ENCODE results near the gene PRDM16.

The PRDM16 gene

DNA sequence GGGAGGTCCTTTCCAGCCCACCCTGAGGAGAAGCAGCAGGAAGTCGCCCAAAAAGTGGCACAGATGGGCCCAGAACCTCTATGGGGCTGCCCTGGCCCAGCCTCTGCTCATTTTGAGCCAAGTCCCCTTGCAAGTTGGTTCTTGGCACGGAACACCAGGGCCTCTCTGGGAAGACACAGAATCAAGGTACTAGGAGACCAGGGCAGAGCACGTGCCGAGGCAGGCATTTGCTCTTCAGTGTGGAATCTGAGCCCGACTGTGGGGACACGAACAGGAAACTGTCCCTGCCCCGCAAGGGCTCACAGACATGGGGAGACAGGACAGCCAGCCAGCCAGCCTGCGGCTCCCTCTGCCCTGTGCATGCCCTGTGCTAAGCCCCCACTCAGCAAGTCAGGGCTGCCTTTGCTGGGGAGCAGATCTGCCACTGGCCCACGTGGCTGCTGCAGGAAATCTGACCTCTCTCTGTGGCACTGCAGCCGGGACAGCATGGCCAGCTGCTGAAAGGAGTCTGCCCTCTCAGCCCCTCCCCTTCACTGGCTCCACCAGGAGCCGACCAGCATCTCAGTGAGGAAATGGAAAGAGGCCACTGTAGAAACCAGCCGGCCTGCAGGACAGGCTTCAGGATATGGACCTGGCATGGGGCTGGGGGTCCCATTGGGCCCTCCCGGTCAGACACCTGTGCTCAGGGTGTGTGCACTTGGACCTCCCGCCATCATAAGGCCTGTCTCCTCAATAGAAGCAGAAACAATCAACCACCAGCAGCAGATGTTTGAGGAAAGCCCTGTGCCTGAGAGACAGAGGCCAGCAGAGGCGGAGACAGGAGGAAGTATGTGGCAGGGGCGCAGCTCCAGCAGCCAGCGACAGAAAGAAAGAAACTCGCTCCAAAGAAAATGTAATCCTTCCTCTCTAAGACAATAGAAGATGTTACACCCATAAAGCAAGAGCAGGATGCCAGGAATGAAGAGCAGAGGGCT, 389.2 kb downstream of the PRDM16 start:
- no peak for DNase-seq

DNA sequence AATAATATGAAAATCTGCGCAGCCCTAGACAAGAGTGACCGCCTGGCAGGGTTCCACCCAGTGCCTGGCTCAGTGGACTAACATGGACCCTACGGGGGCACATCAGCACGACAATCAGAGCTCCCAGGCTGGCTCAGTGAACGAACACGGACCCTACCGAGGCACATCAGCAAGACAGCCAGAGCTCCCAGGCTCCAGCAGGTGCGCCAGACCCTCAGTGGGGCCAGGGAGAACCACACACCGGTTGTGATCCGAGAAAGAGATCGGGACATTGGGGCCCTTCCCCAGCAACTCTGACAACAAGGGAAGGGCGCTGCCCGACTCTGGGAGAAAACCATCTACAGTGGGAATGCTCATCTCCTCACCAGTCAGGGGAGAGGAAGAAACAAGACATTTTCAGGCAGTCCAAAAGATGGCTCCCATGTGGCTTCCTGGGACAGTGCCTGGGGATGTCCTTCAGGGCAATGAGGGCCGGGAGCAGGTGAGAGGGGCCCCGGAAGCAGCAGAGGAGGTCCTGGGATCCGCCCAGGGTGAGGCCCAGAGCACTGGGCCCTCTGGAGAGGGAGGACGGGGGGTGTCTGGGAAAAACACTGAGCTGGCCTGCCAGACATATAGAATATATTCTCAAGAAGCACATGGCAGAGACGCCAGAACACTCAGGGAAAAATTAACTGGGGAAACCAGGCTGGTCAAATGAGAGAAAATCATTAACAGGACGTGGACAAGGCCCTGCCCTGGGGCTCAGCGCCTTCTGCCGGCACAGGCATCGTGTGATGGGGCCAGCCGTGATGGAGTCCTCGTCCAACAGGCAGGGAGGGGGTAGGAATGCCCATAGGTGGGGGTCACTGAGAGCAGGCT, 390.3 kb downstream of the PRDM16 start:
- no peak for DNase-seq

DNA sequence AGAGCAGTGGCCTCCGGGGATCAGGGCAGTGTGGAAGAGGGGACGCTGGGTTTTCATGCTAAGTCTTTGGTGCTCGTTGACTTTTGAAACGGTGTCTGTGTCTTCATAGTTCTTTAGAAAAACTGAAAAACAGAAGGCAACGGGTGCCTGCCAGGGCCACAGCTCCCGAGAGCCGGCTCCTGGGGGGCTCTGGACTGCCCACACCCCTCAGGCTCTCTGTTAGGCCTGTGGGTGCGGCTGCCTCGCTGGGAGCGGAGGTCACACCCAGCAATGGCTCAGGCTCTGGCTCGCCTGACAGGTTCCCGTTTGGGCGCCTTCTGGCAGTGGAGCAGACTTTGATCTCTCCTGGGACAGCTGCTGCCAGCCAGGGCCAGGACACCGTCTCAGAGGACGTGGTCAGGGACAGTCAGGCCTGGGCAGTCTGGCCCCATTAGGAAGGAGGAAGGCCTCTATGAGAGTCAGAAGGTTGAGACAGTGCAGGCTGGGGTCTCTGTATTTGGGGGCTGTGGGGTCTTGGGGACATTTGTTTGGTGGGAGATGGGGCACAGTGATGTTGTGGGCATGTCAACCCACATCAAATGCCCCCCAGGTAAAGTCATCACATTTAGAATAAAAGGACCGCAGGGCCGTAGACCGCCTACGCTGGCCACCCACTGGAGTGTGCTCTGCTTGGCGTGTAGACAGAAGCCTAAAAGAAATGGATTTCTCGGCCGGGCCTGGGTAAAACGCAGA, 391.1 kb downstream of the PRDM16 start:
- no peak for DNase-seq

DNA sequence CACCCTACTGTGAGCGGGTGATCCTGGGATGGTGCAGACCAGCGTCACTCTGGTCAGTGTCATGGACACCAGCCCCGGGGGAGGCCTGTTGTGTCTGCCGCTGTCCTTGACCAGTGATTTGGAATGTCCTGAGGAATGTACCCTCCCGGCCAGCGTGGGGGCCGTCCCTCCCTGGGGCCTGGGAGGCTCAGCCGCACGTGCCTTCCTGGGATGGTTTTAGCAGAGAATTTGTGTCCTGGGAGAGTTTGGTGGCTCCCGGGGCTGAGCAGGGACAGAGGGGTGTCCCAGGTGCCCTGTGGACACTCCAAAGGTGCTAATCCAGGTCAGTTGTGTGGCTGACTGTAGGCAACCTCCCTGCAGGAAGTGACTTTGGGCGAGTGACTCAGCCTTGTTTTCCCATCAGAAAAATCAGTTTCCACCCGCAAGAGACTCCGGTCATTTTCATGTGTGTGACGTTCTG, 391.7 kb downstream of the PRDM16 start:
- no peak for DNase-seq

DNA sequence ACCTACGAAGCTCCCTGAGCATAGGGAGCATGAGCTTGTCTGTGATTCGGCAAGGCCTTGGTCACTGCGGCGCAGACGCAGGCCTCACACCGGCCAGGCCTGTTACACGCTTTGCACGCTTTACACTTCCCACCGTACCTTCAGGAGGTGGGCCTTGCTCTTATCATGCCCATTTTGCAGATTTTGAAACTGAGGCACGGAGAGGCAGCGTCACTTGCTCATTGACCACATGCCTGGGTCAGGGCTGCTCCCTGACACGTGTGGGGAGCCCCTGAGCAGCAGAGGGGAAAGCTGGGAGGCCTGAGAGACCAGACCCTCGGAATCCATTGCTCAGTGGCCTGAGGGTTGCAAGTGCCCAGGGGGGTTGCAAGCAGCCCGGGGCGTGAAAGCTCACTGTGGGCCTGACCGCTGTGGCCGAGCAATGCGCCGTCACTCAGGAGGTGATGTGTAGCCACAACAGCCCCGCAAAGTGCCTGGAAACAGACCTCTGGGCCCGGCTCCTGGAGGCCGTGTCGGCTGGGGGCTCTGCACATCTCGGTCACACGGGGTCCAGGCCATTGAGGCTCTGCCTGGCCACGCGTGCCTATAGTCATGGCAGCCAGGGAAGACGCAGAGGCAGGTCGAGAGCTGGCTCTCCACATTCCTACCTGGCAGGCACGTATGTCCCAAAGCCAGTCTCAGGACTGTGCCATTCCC, 392.4 kb downstream of the PRDM16 start:
- no peak for DNase-seq

DNA sequence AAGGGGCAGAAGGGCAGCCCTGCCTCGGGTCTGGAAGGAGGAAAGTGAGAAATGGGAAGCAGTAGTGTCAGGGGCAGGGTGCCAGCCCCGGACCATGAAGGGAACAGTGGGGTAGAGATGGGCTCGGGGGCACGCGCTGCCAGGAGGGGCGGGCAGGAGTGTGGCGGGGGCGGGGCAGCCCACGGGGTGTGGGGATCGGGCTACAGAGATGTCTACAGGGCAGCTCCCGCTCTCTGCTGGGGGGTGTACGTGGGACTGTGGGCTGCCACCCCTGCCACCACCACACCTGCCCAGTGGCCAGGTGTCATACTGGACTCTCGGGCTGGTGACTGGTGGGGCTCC, 392.9 kb downstream of the PRDM16 start:
- no peak for DNase-seq

DNA sequence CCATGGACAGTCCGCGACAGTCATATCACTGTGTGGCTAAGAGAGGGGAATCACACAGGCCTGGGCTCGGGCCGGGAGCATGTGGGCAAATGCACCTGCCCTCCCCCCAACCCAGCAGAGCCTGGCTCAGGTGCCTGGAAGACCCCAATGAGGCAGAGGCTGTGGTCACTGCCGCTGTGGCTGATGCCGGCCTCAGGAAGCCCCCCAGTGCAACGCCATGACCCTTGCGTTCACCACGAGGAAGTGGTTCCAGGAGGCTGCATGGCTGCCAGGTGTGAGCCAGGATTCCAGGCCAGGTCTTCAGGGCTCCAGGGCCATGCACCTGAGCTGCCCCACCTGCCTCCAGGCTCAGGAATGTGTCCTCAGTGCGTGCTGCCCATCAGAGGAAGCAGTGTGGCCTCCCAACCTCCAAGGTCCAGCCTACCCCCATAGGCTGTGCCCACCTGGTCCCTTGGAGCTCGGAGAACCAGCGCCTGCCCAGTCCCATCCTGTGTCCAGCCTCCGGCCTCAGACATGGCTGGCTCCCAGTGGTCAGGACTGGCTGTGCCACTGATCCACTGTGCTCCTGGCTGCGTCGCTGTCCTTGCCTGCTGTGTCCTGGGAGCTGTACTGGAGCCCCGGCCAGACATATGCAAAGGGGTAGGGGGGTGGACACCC, 393.5 kb downstream of the PRDM16 start:
- no peak for DNase-seq

DNA sequence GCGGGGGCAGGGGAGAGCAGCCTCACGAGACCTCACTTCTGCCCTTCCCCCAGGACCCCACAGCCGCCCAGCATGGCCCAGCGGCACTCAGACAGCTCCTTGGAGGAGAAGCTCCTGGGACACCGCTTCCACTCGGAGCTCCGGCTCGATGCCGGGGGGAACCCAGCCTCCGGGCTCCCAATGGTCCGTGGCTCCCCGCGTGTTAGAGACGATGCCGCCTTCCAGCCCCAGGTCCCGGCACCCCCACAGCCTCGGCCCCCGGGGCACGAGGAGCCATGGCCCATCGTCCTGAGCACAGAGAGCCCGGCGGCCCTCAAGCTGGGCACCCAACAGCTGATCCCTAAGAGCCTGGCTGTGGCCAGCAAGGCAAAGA, 394.0 kb downstream of the PRDM16 start:
- no peak for DNase-seq

DNA sequence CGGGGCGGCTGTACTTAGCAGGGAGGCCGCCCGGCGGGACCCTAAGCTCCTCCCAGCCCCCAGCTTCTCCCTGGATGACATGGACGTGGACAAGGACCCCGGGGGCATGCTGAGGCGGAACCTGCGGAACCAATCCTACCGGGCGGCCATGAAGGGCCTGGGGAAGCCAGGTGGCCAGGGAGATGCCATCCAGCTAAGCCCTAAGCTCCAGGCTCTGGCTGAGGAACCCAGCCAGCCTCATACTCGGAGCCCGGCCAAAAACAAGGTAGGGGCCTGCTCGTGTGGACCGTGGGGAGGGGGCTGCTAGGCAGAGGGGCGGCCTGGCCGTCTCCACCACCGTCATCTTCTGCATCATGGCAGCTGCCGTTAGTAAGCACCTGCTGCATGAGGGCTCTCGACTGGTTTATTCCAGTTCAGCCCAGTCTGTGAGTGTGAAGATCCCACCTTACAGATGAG, 394.4 kb downstream of the PRDM16 start:
- DNase-seq, result no peak

DNA sequence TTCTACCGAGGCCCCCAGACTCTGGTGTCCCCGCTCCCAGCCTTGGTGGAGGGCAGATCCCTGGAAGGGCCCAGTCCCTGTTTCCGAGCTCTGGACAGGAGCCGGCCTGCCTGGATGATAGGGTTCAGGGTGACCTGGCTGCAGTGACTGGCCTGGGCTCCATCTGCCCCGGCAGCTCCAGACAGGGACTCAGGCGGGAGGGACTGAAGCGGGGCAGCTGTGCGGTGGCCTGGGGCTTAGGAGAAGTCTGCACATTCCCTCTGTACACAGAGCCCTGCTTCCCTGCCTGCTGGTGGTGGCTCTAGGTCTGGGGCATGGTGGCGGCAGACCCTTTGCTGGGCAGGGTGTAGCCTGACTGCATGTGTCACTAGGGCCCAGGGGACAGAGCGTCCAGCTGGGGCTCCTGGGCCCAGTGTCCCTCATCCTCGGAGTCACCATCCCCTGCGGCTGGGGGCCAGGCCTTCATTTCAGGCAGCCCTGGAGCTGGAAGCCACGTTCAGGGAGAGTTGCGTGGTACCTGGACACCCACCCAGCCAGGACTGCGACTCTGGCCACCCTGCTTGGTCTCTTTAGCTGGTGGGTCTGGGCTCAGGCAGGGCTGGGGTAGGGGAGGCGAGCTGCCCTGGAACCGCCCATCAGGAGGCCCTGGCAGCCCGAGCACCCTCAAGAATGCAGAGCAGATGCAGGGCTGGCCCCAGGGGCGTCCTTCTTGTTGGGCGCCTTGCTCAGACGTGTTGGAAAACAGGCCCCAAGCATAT, 395.1 kb downstream of the PRDM16 start:
- DNase-seq, result no peak

DNA sequence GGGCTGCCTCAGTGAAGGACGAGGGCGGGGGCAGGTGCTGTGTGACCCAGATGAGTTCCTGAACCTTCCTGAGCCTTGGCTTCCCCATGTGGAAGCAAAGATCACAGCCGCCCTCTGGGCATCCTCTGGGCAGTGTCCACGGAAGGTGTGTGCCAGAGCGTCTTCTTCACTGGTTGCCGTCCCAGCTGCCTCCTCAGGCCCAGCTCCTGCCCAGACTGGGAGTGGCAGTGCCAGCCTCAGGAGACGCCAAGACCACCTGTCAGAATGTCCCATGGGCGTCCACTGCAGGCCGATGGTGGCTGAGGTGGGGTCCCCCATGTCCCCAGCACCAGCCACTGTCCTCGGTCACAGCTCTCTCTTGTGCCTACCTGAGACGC, 395.6 kb downstream of the PRDM16 start:
- no peak for DNase-seq

DNA sequence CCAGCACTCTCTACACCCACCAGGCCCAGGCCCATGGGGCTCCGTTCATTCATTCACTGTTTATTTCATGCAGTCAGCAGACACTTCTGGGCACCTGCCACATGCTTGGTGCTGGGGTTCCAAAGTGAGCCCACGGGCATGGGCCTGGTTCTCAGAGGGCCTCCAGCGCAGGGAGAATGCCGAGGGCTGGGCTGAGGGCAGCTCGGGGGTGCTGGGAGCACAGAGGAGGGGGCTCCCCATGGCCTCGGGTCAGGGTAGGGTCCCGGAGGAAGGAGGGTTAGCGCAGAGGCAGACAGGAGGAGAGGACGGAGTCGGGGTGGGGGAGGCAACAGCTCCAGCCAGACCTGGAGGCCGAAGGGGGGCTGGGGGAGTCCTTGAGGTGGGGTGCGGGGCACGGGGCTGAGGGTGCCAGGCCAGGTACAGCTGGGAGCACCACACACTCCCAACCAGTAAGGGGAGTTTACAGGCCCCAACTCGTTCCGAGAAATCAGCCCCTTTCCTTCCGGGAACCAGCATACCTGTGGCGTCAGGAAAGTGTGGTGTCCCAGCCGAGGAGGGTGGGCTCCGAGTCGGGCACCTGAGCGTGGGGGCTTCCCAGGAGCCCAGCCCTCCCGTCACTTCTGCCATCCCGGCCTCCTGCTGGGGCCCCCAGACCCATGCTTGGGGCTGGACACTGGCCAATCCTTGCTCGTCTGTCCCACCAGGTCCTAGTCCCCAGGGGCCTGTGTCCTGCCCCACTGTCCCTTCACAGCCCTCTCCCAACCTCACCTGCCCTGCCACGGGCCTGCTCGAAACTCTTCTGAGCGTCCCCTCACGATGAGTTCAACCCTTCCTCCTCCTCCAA, 396.3 kb downstream of the PRDM16 start:
- no peak for DNase-seq

DNA sequence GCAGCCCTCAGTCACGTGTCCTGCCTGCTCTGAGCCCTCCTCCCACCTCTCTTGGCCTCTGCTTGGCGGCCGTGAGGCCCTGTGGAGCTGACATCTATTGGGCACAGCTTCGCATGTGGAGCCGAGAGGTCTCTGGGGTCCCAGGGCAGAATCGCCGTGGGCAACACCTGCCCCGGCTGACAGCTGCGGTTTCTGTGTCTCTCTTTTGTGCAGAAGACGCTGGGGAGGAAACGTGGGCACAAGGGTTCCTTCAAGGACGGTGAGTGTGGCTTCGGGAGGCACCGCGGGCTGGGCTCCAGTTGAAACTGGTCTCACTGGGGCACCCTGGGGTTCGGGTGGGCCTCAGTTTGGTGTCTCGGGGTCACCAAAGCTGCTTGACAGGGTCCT, 396.9 kb downstream of the PRDM16 start:
- no peak for DNase-seq

DNA sequence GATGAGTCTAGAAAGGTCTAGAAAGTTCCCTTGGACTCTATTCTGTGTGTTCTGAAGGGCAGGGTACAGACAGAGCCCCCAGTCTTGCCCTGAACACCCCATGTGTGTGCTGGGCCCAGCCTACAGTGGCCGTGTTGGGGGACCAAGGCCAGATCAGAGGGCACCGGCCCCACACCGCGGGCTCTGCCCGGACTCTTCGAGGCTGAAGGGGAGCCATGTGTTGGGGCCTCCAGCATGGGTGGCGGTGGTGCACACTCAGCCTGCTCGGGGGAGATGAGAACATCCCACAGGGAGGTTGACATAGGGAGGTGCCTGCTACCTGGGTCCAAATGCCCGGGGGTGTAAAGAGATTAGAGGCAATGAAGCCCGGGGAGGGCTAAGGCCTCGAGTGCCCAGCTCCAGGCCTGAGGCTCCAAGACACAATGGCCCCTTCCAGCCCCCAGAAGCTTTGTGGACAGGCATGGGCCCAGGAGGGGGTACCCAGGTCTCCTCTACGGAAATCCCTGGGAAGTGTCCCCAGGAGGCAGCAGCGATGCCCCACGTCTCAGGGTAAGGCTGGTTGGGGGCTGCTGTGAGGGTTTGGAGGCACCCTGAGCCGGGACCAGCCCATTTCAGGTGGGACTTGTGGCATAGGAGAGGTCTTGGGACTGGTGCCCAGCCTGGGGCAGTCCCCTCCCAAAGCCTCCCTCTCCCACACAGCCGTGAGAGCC, 397.5 kb downstream of the PRDM16 start:
- no peak for DNase-seq

DNA sequence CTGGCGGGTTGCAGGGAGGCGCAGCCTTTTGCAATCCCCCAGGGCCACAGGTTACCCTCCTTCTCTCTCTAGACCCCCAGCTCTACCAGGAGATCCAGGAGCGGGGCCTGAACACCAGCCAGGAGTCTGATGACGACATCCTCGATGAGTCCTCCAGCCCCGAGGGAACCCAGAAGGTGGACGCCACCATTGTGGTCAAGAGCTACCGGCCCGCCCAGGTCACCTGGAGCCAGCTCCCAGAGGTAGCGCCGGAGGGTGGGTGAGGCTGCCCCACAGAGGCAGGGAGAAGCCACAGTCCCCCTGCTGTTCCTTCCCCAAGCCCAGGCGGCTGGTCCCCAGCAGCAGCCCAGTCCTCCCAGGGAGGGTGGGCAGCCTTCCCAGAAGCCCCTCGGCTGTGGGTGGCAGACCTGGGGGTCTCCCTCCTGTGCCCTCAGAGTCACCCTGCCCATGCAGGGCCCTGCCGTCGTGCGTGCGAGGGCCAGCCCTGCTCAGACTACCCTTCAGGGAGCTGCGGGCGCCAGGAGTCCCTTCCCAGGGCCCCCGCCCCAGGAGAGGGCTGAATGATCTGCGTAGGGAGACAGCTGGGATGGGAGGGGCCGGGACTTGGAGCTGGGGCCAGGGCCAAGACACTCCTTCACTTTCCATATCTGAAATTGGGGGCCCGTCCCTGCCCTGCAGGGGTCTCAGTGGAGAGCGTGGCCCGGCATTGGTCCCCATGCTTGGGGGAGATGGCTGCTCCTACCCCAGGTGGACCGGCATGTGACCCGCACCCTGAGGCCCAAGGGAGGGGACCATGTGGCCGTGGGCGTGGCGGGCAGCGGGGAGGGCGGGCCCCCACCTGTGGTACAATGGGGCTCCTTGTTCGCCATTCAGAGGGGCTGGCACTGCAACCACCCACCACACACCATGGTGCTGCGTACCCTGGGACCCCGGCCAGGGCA, 398.4 kb downstream of the PRDM16 start:
- DNase-seq, result no peak

DNA sequence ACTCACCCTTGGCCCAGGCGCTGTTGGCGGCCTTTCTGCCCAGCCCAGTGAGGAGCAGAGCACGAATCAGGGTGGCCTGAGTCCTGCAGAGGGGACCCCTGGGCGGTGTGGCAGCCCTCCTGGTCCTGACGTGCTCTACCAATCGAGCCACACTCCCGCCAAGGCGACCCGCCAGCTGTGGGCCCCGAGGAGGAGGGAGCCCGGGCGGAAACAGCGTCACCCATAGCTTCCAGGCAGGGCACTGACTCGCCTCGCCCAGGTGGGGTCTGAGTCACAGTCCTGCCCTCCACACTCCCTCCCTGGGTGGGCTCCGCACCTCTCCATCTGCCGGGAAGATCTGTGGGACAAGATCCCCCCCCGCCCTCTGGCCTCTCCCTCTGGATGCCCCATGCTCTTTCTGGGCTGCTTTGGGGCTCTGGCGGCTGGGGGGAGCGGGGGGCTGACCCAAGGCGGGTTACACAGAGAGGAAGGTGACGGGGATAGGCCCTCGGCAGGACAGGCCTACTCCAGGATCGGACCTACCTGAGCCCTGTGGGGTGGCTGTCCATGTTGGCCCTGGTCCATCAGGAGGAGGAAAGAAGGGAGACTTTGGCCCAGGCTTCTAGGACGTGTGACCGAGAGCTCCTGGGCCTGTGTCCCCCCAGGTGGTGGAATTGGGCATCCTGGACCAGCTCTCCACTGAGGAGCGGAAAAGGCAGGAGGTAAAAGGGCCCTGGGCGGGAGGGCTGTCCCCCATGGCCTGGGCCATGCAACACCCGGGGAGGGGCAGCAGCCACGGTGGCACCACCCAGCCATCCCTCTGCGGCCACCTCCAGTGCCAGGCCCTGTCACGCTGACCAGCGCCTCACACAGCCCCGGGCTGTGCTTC, 399.5 kb downstream of the PRDM16 start:
- no peak for DNase-seq

DNA sequence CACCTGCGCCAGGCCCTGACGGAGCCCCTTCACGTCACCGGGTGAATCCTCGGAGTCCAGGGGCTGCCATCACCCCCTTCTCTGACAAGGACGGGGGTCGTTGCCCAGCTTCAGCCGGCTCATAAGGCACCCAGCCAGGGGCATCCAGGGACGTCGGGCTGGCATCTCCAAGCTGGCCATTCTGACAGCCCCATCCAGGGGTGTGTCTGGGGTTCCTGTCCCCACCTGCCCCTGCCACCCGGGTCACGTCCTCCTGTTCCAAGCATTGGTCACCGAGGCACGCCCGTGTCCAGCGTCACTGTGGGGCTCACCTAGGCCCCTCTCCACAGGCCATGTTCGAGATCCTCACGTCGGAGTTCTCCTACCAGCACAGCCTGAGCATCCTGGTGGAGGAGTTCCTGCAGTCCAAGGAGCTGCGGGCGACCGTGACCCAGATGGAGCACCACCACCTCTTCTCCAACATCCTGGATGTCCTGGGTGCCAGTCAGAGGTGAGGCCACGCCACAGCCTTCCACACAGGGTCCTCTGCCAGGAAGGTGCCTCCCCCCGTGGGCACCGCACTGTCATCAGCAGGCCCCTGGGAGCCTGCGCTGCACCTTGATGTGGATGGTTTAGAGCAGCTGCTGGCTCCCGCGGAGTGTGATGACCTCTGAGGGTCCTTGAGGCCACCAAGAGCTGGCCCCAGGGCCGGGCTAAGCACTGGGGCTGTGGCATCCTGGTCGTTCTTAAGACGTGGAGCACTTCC, 400.3 kb downstream of the PRDM16 start:
- no peak for DNase-seq

All from suppressor macrophage treated with lipopolysaccharide for 4 hours (primary cell).